Fibroblast of skin of left biceps (primary cell): ENCODE data around the gene CD109.
"Not testable (repeated sequence)": the region's sequence is repeated elsewhere in the genome, so short reads cannot be mapped to it uniquely, and the experiment has no call there.

Source experiments
- DNase-seq, 2 experiments: peaks; one replicate each; pipeline ENCODE4 v3.0.0-alpha.2; 2013; ENCODE audit warnings: low read depth in 2 of 2

Gene CD109

GRCh38 chr6:73695619-73696421 lies at the start of gene CD109:
Gene CD109 (plus strand): TSS chr6:73696203. CDS start chr6:73696216, 13 bp downstream.
- DNase-seq = peak; percentile 57 to 59

GRCh38 chr6:73648166-73648565 lies 47.8 kb upstream of the CD109 start:
- DNase-seq = no peak

GRCh38 chr6:73649783-73650182 lies 46.2 kb upstream of the CD109 start:
- no peak for DNase-seq

GRCh38 chr6:73652637-73653570 lies 43.1 kb upstream of the CD109 start:
- DNase-seq = no peak

GRCh38 chr6:73653571-73654424 lies 42.2 kb upstream of the CD109 start, which contains the start of gene SLC17A5:
Gene SLC17A5 (minus strand): TSS chr6:73653992. CDS start chr6:73653886, 106 bp downstream.
- DNase-seq = peak; percentile 78 to 79

GRCh38 chr6:73655341-73655917 lies 40.6 kb upstream of the CD109 start:
- DNase-seq = no peak

- DNase-seq = no peak
These were observed 39.4 kb upstream of the CD109 start for GRCh38 chr6:73656531-73657145.

- no peak for DNase-seq
These were observed 38.8 kb upstream of the CD109 start for GRCh38 chr6:73657201-73657600.

GRCh38 chr6:73664701-73665100 lies 31.3 kb upstream of the CD109 start:
- no peak for DNase-seq

GRCh38 chr6:73665686-73666319 lies 30.2 kb upstream of the CD109 start:
- DNase-seq = no peak

- no peak for DNase-seq
These were observed 29.6 kb upstream of the CD109 start for GRCh38 chr6:73666393-73666792.

GRCh38 chr6:73667798-73668197 lies 28.2 kb upstream of the CD109 start:
- no peak for DNase-seq

- no peak for DNase-seq
These were observed 27.0 kb upstream of the CD109 start for GRCh38 chr6:73669005-73669404.

GRCh38 chr6:73671911-73672685 lies 23.9 kb upstream of the CD109 start:
- no peak for DNase-seq

- no peak for DNase-seq
These were observed 20.4 kb upstream of the CD109 start for GRCh38 chr6:73675466-73676098.

GRCh38 chr6:73679009-73679408 lies 17.0 kb upstream of the CD109 start:
- DNase-seq = no peak

- not testable (repeated sequence) for DNase-seq
These were observed 16.2 kb upstream of the CD109 start for GRCh38 chr6:73679846-73680245.

- no peak for DNase-seq
These were observed 15.6 kb upstream of the CD109 start for GRCh38 chr6:73680289-73680918.
